ENCODE data around the gene PCED1B. TPM values are rescaled to one million over a fixed set of nuclear protein-coding genes. Genes with fewer than 3 reads are reported as not detected.
"Not testable (repeated sequence)": the region's sequence is repeated elsewhere in the genome, so short reads cannot be mapped to it uniquely, and the experiment has no call there.

Gene PCED1B
- total RNA-seq, 1 experiment from 2014 or later: 0.86 TPM

GRCh38 chr12:47056944-47057343 lies 22.5 kb upstream of the PCED1B start:
- CTCF ChIA-PET: interaction anchor here (4.1 kb wide), 1 partner anchor 14 kb away, joined by 15 read pairs; no protein-coding TSS in a partner anchor
- ATAC-seq: not testable (repeated sequence)

DNA sequence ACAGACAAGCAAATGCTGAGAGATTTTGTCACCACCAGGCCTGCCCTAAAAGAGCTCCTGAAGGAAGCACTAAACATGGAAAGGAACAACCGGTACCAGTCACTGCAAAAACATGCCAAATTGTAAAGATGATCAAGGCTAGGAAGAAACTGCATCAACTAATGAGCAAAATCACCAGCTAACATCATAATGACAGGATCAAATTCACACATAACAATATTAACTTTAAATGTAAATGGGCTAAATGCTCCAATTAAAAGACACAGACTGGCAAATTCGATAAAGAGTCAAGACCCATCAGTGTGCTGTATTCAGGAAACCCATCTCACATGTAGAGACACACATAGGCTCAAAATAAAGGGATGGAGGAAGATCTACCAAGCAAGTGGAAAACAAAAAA lies 20.8 kb upstream of the PCED1B start:
- ATAC-seq; RAD21 ChIA-PET (ENCODE audit: low non-redundant PET in 1 of 2, low total read pairs in 2 of 2, uncharacterized antibody in 2 of 2, unreplicated experiment in 2 of 2); H2AFZ ChIP-seq (ENCODE audit: low read depth, low read length, poor library complexity, severe bottlenecking); H3K9me3 ChIP-seq (ENCODE audit: control insufficient read depth in 1 of 2, insufficient read depth in 1 of 2, low read depth in 1 of 2, low read length in 2 of 2); H3K79me2 ChIP-seq (ENCODE audit: insufficient read depth, low read length); H3K4me1 ChIP-seq (ENCODE audit: control insufficient read depth in 1 of 2, insufficient read depth in 2 of 2, low read length in 2 of 2); H4K20me1 ChIP-seq (ENCODE audit: insufficient read depth); POLR2A ChIA-PET; H3K36me3 ChIP-seq (ENCODE audit: control insufficient read depth in 1 of 2, insufficient read depth in 2 of 2, low read length in 2 of 2); H3K9me2 ChIP-seq (ENCODE audit: insufficient read depth); BruUV-seq (replicated peaks); H3K9ac ChIP-seq (ENCODE audit: low read length); DNase-seq (ENCODE audit: low read depth, low spot score); H3K4me2 ChIP-seq (ENCODE audit: low read length); H3K27ac ChIP-seq (ENCODE audit: low read depth, low read length); H3K4me3 ChIP-seq (replicated peaks in 1 of 2; ENCODE audit: low read depth in 1 of 2, low read length in 2 of 2); intact Hi-C loops (cut with micrococcal nuclease); CTCF ChIA-PET; H3K27me3 ChIP-seq (ENCODE audit: insufficient read depth, low read length): not testable (repeated sequence)

More at GRCh38 chr12:47056944-47057343, 22.5 kb upstream of the PCED1B start:
- H3K4me2 ChIP-seq (ENCODE audit: low read length); intact Hi-C loops (cut with micrococcal nuclease); H2AFZ ChIP-seq (ENCODE audit: low read depth, low read length, poor library complexity, severe bottlenecking); RAD21 ChIA-PET (ENCODE audit: low non-redundant PET in 1 of 2, low total read pairs in 2 of 2, uncharacterized antibody in 2 of 2, unreplicated experiment in 2 of 2); H3K36me3 ChIP-seq (ENCODE audit: control insufficient read depth in 1 of 2, insufficient read depth in 2 of 2, low read length in 2 of 2); H3K27me3 ChIP-seq (ENCODE audit: insufficient read depth, low read length); H3K4me3 ChIP-seq (replicated peaks in 1 of 2; ENCODE audit: low read depth in 1 of 2, low read length in 2 of 2); H4K20me1 ChIP-seq (ENCODE audit: insufficient read depth); H3K4me1 ChIP-seq (ENCODE audit: control insufficient read depth in 1 of 2, insufficient read depth in 2 of 2, low read length in 2 of 2); H3K9me3 ChIP-seq (ENCODE audit: control insufficient read depth in 1 of 2, insufficient read depth in 1 of 2, low read depth in 1 of 2, low read length in 2 of 2); H3K9me2 ChIP-seq (ENCODE audit: insufficient read depth); H3K9ac ChIP-seq (ENCODE audit: low read length); BruUV-seq (replicated peaks); POLR2A ChIA-PET; H3K27ac ChIP-seq (ENCODE audit: low read depth, low read length); H3K79me2 ChIP-seq (ENCODE audit: insufficient read depth, low read length); DNase-seq (ENCODE audit: low read depth, low spot score): not testable (repeated sequence)

DNA sequence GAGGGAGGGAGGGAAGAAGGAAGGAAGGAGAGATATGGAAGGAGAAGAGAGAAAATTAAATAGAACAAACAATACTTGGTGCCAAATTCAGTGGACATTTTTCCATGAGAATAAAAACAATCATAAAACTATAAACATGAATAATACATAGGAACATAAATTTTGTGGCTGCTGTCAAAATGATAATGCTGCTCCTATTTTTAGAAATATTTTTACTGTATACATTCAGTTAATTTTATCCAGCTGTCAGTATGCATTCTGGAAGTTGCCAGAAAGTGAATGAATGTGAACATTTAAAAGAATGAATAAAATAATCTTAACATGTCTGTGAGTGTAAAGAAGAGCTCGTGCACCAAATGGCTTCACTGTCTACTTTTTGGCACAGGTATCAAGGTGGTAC lies 13.9 kb upstream of the PCED1B start:
- POLR2A ChIA-PET: no interaction called here
- H3K27ac ChIP-seq (ENCODE audit: low read depth, low read length): no peak overlapping the region
- TF ChIP-seq SIN3A (IDR thresholded peaks at IDR 0.05; ENCODE audit: low read depth): no peak
- TF ChIP-seq MAX (IDR thresholded peaks at IDR 0.05): no peak
- TF ChIP-seq YY1 (IDR thresholded peaks at IDR 0.05; ENCODE audit: extremely low read depth, insufficient replicate concordance, low read depth, low read length): no peak
- TF ChIP-seq CEBPB (IDR thresholded peaks at IDR 0.05; ENCODE audit: low read depth): no peak
- no peak for TF ChIP-seq ZNF274 (IDR thresholded peaks at IDR 0.05; ENCODE audit: low read depth, low read length)
- TF ChIP-seq CBX3 (IDR thresholded peaks at IDR 0.05; ENCODE audit: low read depth): no peak
- TF ChIP-seq FOSL1 (IDR thresholded peaks at IDR 0.05; ENCODE audit: low read depth): no peak
- TF ChIP-seq POLR2AphosphoS5 (IDR thresholded peaks at IDR 0.05; ENCODE audit: low read depth, low read length): no peak
- TF ChIP-seq ZFX (IDR thresholded peaks at IDR 0.05): no peak
- TF ChIP-seq JUND (IDR thresholded peaks at IDR 0.05): no peak
- TF ChIP-seq EZH2phosphoT487 (IDR thresholded peaks at IDR 0.05; ENCODE audit: borderline replicate concordance): no peak
- no peak for TF ChIP-seq ELF1 (IDR thresholded peaks at IDR 0.05; ENCODE audit: borderline replicate concordance, low read depth)
- TF ChIP-seq, protein P1, sequence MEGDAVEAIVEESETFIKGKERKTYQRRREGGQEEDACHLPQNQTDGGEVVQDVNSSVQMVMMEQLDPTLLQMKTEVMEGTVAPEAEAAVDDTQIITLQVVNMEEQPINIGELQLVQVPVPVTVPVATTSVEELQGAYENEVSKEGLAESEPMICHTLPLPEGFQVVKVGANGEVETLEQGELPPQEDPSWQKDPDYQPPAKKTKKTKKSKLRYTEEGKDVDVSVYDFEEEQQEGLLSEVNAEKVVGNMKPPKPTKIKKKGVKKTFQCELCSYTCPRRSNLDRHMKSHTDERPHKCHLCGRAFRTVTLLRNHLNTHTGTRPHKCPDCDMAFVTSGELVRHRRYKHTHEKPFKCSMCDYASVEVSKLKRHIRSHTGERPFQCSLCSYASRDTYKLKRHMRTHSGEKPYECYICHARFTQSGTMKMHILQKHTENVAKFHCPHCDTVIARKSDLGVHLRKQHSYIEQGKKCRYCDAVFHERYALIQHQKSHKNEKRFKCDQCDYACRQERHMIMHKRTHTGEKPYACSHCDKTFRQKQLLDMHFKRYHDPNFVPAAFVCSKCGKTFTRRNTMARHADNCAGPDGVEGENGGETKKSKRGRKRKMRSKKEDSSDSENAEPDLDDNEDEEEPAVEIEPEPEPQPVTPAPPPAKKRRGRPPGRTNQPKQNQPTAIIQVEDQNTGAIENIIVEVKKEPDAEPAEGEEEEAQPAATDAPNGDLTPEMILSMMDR (IDR thresholded peaks at IDR 0.05 in 2 of 3, conservative IDR thresholded peaks at IDR 0.05 in 1 of 3; ENCODE audit: borderline replicate concordance in 1 of 3, insufficient read depth in 1 of 3, low read depth in 2 of 3, low read length in 2 of 3): no peak
- TF ChIP-seq SP1 (IDR thresholded peaks at IDR 0.05; ENCODE audit: low read depth): no peak
- intact Hi-C loops (cut with micrococcal nuclease): no loop called here
- H2AFZ ChIP-seq (ENCODE audit: low read depth, low read length, poor library complexity, severe bottlenecking): no peak overlapping the region
- no peaks in the 10 kb centered on the region for H3K4me1 ChIP-seq (ENCODE audit: control insufficient read depth in 1 of 2, insufficient read depth in 2 of 2, low read length in 2 of 2)
- no peaks in the 10 kb centered on the region for H3K9me2 ChIP-seq (ENCODE audit: insufficient read depth)
- H3K79me2 ChIP-seq (ENCODE audit: insufficient read depth, low read length): no peaks in the 10 kb centered on the region
- H3K9me3 ChIP-seq (ENCODE audit: control insufficient read depth in 1 of 2, insufficient read depth in 1 of 2, low read depth in 1 of 2, low read length in 2 of 2): no peaks in the 10 kb centered on the region
- no peak overlapping the region for H3K4me2 ChIP-seq (ENCODE audit: low read length)
- ATAC-seq (no peak), DNase-seq (ENCODE audit: low read depth, low spot score) (no peak)
- H3K9ac ChIP-seq (ENCODE audit: low read length): no peak overlapping the region
- no peaks in the 10 kb centered on the region for H3K27me3 ChIP-seq (ENCODE audit: insufficient read depth, low read length)
- RAD21 ChIA-PET (ENCODE audit: low non-redundant PET in 1 of 2, low total read pairs in 2 of 2, uncharacterized antibody in 2 of 2, unreplicated experiment in 2 of 2): no interaction called here
- BruUV-seq (replicated peaks): no TSS peak
- H3K36me3 ChIP-seq (ENCODE audit: control insufficient read depth in 1 of 2, insufficient read depth in 2 of 2, low read length in 2 of 2): no peaks in the 10 kb centered on the region
- CTCF ChIA-PET: interaction anchor here (1.1 kb wide), 1 partner anchor 9 kb away, joined by 3 read pairs; no protein-coding TSS in a partner anchor
- H3K4me3 ChIP-seq (replicated peaks in 1 of 2; ENCODE audit: low read depth in 1 of 2, low read length in 2 of 2): no peak overlapping the region
- H4K20me1 ChIP-seq (ENCODE audit: insufficient read depth): no peaks in the 10 kb centered on the region

All from HCT116 (cell line).